Measurements from ENCODE around the gene MLF1. TPM values are rescaled to one million over a fixed set of nuclear protein-coding genes. Genes with fewer than 3 reads are reported as not detected.

Gene MLF1
- total RNA-seq, 2 donors from 2014 or later: 1.2 to 1.7 TPM

DNA sequence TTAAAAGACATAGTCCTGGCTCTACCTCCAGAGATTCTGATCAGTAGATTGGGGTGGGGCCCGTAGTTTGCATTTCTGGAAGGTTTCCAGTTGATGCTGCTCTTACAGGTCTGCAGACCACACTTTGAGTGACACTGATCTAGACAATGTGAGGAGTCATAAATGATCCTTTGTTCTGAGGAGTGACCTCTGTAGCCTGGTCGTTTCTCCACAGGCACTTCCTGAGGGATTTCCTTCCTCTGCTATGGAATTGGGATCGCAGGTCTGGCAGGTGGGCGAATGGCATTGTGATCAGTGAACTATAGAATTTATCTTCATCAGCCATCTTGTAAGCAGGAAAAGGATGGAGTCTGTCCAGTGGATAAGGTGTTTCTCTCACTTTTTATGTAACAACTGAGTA, 78.8 kb downstream of the MLF1 start:
- DNase-seq (ENCODE audit: low spot score in 2 of 2): no peak
- ATAC-seq: no peak
- Mint-ChIP-seq H3K27ac (no peak overlapping the region), H3K36me3 (peaks cover 9 to 14% of the 10 kb centered on the region in 2 donors), H3K9me3 (no peaks in the 10 kb centered on the region)

DNA sequence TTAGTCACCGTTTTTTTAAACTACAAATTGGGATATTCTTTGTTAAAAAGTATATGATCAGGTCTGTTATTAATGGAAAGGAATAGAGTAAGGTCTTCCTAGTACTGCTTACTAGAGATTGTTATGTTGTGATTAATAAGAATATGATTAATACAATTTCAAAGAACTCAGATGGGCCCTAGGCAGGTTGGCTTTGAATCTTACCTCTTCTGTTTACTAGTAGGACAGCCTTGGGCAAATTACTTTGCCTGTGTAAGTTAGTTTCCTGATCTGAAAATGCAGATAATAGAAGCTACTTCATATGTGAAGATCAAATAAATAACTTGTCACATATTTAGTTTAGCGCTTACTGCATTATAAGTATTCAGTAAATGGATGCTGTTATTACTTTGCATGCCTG, 80.2 kb downstream of the MLF1 start:
- H3K27ac Mint-ChIP-seq: no peak overlapping the region
- ATAC-seq: no peak
- H3K9me3 Mint-ChIP-seq: no peaks in the 10 kb centered on the region
- DNase-seq (ENCODE audit: low spot score in 2 of 2): no peak
- H3K36me3 Mint-ChIP-seq: peaks cover 5 to 14% of the 10 kb centered on the region in 2 donors

DNA sequence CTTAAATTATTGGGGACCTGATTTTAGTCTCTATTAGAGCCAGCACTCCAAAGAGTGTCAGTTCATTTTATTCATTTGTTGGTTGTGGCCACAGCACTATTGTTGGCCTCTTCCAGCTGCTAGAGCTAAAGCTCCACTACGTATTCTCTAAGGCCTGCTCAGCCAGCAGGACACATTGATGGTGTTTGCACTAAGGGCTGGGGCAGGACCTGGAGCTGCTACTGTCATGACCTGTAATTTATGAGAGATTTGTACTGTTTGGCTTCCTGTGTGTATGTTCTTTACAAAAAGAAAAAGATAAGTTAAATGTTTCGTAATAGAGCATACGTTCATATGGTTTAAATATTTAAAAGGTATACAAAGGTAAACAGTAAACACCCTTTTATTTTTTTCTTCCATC, 81.5 kb downstream of the MLF1 start:
- Mint-ChIP-seq H3K9me3 (no peaks in the 10 kb centered on the region), H3K36me3 (peaks cover 5 to 14% of the 10 kb centered on the region in 2 donors), H3K27ac (no peak overlapping the region)
- ATAC-seq (no peak), DNase-seq (ENCODE audit: low spot score in 2 of 2) (no peak)

Other genes starting within 250 kb of the MLF1 start
- gene GFM1, start 73.3 kb downstream of the MLF1 start, total RNA-seq: 10 to 100 TPM; 46.1 to 82.6 TPM
- gene LXN, start 101.5 kb downstream of the MLF1 start, total RNA-seq: 10 to 100 TPM in 1 of 2 donors, 1 to 10 TPM in 1; 1.4 to 15.2 TPM
- gene RARRES1, start 161.3 kb downstream of the MLF1 start, total RNA-seq: not detected
- gene MFSD1, start 230.9 kb downstream of the MLF1 start, total RNA-seq: 10 to 100 TPM; 17.6 to 21.8 TPM